Measurements from ENCODE around the gene SPATS2. TPM values are rescaled to one million over a fixed set of nuclear protein-coding genes. Genes with fewer than 3 reads are reported as not detected.

SPATS2 gene
- total and polyA plus RNA-seq, 2 donors (not counting 3 experiments of a cell fraction or from before 2014, with no cell fraction given), result 55.8 to 66.5 TPM

DNA sequence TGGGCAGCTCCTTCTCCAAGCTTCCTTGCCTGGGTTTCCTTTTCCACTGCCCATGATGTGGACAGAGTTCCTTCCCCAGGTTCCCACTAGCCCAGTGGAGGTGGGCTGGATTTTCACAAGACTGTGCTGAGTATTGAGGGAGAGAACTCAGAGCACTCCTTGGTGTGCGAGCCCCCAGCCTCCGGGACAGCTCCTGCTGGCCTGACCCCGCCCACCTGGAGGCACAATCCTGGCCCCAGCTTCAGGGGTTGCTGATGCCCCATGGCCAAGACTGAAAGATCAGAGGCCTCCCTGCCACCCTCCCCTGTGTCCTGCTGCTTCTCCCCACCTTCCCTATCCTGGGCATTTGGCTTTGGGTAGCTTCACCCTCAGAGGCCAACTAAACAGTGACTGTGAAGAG, 179.2 kb downstream of the SPATS2 start:
- intact Hi-C loops (cut with micrococcal nuclease), result no loop called here
- no peaks in the 10 kb centered on the region for H3K9me3 ChIP-seq (replicated peaks; ENCODE audit: control insufficient read depth, insufficient read depth, low read length)
- H3K27me3 ChIP-seq (ENCODE audit: control insufficient read depth in 2 of 2, insufficient read depth in 2 of 2, low read length in 2 of 2), result peaks cover 0 to 5% of the 10 kb centered on the region in 2 experiments
- DNase-seq (ENCODE audit: low read depth, low spot score) (no peak), FAIRE-seq (no peak)
- H4K20me1 ChIP-seq (replicated peaks; ENCODE audit: control insufficient read depth, extremely low read depth, insufficient read depth, low read length), result no peaks in the 10 kb centered on the region
- no peak overlapping the region for H3K9ac ChIP-seq (replicated peaks; ENCODE audit: extremely low read depth, insufficient read depth, low read length)
- ChIA-PET POLR2A (no interaction called here), CTCF (interaction anchor here (0.9 to 1.8 kb wide), 4 partner anchors 11 to 199 kb away, joined by 4 read pairs; no protein-coding TSS in a partner anchor)
- H3K4me1 ChIP-seq (ENCODE audit: control insufficient read depth, extremely low read depth, insufficient read depth, low read length), result peaks cover 6% of the 10 kb centered on the region
- no peaks in the 10 kb centered on the region for H3K9me1 ChIP-seq (replicated peaks; ENCODE audit: control insufficient read depth, extremely low read depth, insufficient read depth, low read length)
- no TSS peak for BruUV-seq (replicated peaks)
- H3K27ac ChIP-seq (ENCODE audit: insufficient read depth, low read depth, low read length), result no peak overlapping the region
- H3K36me3 ChIP-seq (ENCODE audit: control insufficient read depth in 2 of 2, extremely low read depth in 1 of 2, insufficient read depth in 2 of 2, low read length in 2 of 2), result no peaks in the 10 kb centered on the region
- no peaks in the 10 kb centered on the region for H3K79me2 ChIP-seq (ENCODE audit: control insufficient read depth, insufficient read depth, low read length)
- dilution Hi-C loops (cut with MboI; ENCODE audit: extremely low pct_ligation_motif_present, low sequenced_read_pairs), result no loop called here
- no peak overlapping the region for H2AFZ ChIP-seq (ENCODE audit: low read depth, low read length)
- TF ChIP-seq POLR2AphosphoS5 (IDR thresholded peaks at IDR 0.05; ENCODE audit: insufficient read depth, low read depth, low read length) (no peak), MYC (IDR thresholded peaks at IDR 0.05; ENCODE audit: low read depth, low read length) (no peak), FOS (IDR thresholded peaks at IDR 0.05; ENCODE audit: borderline replicate concordance, insufficient read depth, low read length) (no peak), JUN (IDR thresholded peaks at IDR 0.05; ENCODE audit: borderline replicate concordance, insufficient read depth, insufficient read length, low read depth) (no peak)
- no peak overlapping the region for H3K4me2 ChIP-seq (ENCODE audit: insufficient read depth, low read length)
- H3K4me3 ChIP-seq (replicated peaks in 1 of 3; ENCODE audit: insufficient read depth in 1 of 3, low read depth in 1 of 3, low read length in 3 of 3), result no peak overlapping the region

DNA sequence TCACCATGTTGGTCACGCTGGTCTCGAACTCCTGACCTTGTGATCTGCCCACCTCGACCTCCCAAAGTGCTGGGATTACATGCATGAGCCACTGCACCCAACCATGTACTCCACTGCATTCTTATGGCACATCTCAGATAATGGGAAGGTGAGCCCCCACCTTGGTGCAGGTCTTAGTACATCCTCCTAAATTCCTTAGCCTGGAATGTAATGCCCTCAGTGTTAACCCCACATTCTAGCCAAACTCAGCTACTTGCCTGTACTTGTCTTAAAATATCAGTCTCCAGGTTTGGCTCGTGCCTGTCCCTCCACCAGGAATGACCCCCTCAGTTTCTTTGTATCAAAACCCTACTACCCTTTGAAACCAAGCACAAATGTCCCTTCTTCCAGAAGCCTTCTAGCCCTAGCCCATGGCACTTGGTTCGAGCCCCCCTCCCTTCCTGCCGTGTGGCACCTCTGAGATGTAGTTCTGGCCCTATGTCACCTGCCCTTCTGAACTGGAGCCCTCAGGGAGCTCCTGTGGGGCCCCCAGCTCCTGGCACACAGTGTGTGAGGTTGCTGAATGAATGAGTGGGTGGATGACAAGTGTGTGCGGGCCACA, 179.9 kb downstream of the SPATS2 start:
- no peak overlapping the region for H2AFZ ChIP-seq (ENCODE audit: low read depth, low read length)
- intact Hi-C loops (cut with micrococcal nuclease), result no loop called here

More for the DNA sequence above, 179.9 kb downstream of the SPATS2 start:
- TF ChIP-seq MYC (IDR thresholded peaks at IDR 0.05; ENCODE audit: low read depth, low read length) (no peak), POLR2AphosphoS5 (IDR thresholded peaks at IDR 0.05; ENCODE audit: insufficient read depth, low read depth, low read length) (no peak), JUN (IDR thresholded peaks at IDR 0.05; ENCODE audit: borderline replicate concordance, insufficient read depth, insufficient read length, low read depth) (no peak), EZH2 (IDR thresholded peaks at IDR 0.05; ENCODE audit: borderline replicate concordance, low read depth, low read length, severe bottlenecking) (no peak), FOS (IDR thresholded peaks at IDR 0.05; ENCODE audit: borderline replicate concordance, insufficient read depth, low read length) (no peak), GATA2 (IDR thresholded peaks at IDR 0.05; ENCODE audit: insufficient read depth, insufficient read length, low read depth, low read length) (no peak), POLR2A (IDR thresholded peaks at IDR 0.05; ENCODE audit: low read depth, low read length) (no peak)
- TF ChIP-seq, protein P1, sequence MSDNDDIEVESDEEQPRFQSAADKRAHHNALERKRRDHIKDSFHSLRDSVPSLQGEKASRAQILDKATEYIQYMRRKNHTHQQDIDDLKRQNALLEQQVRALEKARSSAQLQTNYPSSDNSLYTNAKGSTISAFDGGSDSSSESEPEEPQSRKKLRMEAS (IDR thresholded peaks at IDR 0.05; ENCODE audit: insufficient read depth, insufficient read length), result no peak
- TF ChIP-seq, protein P2, sequence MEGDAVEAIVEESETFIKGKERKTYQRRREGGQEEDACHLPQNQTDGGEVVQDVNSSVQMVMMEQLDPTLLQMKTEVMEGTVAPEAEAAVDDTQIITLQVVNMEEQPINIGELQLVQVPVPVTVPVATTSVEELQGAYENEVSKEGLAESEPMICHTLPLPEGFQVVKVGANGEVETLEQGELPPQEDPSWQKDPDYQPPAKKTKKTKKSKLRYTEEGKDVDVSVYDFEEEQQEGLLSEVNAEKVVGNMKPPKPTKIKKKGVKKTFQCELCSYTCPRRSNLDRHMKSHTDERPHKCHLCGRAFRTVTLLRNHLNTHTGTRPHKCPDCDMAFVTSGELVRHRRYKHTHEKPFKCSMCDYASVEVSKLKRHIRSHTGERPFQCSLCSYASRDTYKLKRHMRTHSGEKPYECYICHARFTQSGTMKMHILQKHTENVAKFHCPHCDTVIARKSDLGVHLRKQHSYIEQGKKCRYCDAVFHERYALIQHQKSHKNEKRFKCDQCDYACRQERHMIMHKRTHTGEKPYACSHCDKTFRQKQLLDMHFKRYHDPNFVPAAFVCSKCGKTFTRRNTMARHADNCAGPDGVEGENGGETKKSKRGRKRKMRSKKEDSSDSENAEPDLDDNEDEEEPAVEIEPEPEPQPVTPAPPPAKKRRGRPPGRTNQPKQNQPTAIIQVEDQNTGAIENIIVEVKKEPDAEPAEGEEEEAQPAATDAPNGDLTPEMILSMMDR (IDR thresholded peaks at IDR 0.05; ENCODE audit: extremely low read depth in 1 of 2, insufficient read depth in 1 of 2, low read depth in 1 of 2, low read length in 2 of 2), result no peak
- H3K4me2 ChIP-seq (ENCODE audit: insufficient read depth, low read length), result no peak overlapping the region
- no TSS peak for BruUV-seq (replicated peaks)
- H3K9me3 ChIP-seq (replicated peaks; ENCODE audit: control insufficient read depth, insufficient read depth, low read length), result no peaks in the 10 kb centered on the region
- no peaks in the 10 kb centered on the region for H3K36me3 ChIP-seq (ENCODE audit: control insufficient read depth in 2 of 2, extremely low read depth in 1 of 2, insufficient read depth in 2 of 2, low read length in 2 of 2)
- no peaks in the 10 kb centered on the region for H3K9me1 ChIP-seq (replicated peaks; ENCODE audit: control insufficient read depth, extremely low read depth, insufficient read depth, low read length)
- H3K79me2 ChIP-seq (ENCODE audit: control insufficient read depth, insufficient read depth, low read length), result no peaks in the 10 kb centered on the region
- no peak for DNase-seq (ENCODE audit: low read depth, low spot score)
- H3K27me3 ChIP-seq (ENCODE audit: control insufficient read depth in 2 of 2, insufficient read depth in 2 of 2, low read length in 2 of 2), result peaks cover 0 to 5% of the 10 kb centered on the region in 2 experiments
- ChIA-PET CTCF (interaction anchor here (1.8 kb wide), 1 partner anchor 199 kb away, joined by 4 read pairs; no protein-coding TSS in a partner anchor), POLR2A (no interaction called here)
- peaks cover 6% of the 10 kb centered on the region for H3K4me1 ChIP-seq (ENCODE audit: control insufficient read depth, extremely low read depth, insufficient read depth, low read length)
- no peak overlapping the region for H3K27ac ChIP-seq (ENCODE audit: insufficient read depth, low read depth, low read length)
- H3K9ac ChIP-seq (replicated peaks; ENCODE audit: extremely low read depth, insufficient read depth, low read length), result no peak overlapping the region
- dilution Hi-C loops (cut with MboI; ENCODE audit: extremely low pct_ligation_motif_present, low sequenced_read_pairs), result no loop called here
- no peak overlapping the region for H3K4me3 ChIP-seq (replicated peaks in 1 of 3; ENCODE audit: insufficient read depth in 1 of 3, low read depth in 1 of 3, low read length in 3 of 3)
- no peaks in the 10 kb centered on the region for H4K20me1 ChIP-seq (replicated peaks; ENCODE audit: control insufficient read depth, extremely low read depth, insufficient read depth, low read length)
- FAIRE-seq, result no peak

Measured in endothelial cell of umbilical vein (primary cell).